Activated CD4-positive, alpha-beta T cell treated with anti-CD3 and anti-CD28 coated beads, Interleukin-2, amount 50 U/mL, for 24 hours (primary cell): ENCODE data around the gene GHRH.

Experiments used
- DNase-seq, 2 donors: peaks; one replicate each; pipeline ENCODE4 v3.0.0-alpha.2; 2020; ENCODE audit warnings: low read depth in 1 of 2, low spot score in 1 of 2

The GHRH gene

GRCh38 chr20:37209193-37209592 lies 52.4 kb downstream of the GHRH start:
- DNase-seq: no peak

- no peak for DNase-seq
These were observed 54.4 kb downstream of the GHRH start for GRCh38 chr20:37207171-37207570.

- DNase-seq: no peak
These were observed 55.8 kb downstream of the GHRH start for GRCh38 chr20:37205794-37206193.

- DNase-seq: no peak
These were observed 56.5 kb downstream of the GHRH start for GRCh38 chr20:37205130-37205529.

GRCh38 chr20:37204056-37204455 lies 57.6 kb downstream of the GHRH start:
- no peak for DNase-seq

- DNase-seq: no peak
These were observed 59.2 kb downstream of the GHRH start for GRCh38 chr20:37202267-37202943.

- no peak for DNase-seq
These were observed 59.8 kb downstream of the GHRH start for GRCh38 chr20:37201827-37202162.
